NT2/D1 (cell line): Measurements from ENCODE around the gene OR4K17.
"Not testable (repeated sequence)": the region's sequence is repeated elsewhere in the genome, so short reads cannot be mapped to it uniquely, and the experiment has no call there.

Experiments used
- DNase-seq: peaks from one replicate; pipeline ENCODE4 v3.0.0-alpha.2; 2011; ENCODE audit warnings: low read depth, low spot score
- H3K27me3 ChIP-seq: 2 replicates; pipeline ENCODE4 v1.6.0; 2011; ENCODE audit warnings: mild to moderate bottlenecking; ENCODE audit not compliant: insufficient read length, insufficient read depth
- H3K36me3 ChIP-seq: 2 replicates; pipeline ENCODE4 v1.6.1; 2011; ENCODE audit warnings: mild to moderate bottlenecking, low read length, mixed read lengths; ENCODE audit not compliant: insufficient read depth, insufficient read length
- H3K4me1 ChIP-seq: 2 replicates; pipeline ENCODE4 v1.5.1; 2011; ENCODE audit not compliant: insufficient read depth, insufficient read length
- H3K4me3 ChIP-seq: 2 replicates; pipeline ENCODE4 v1.5.1; 2011; ENCODE audit warnings: low read depth; ENCODE audit not compliant: insufficient read length
- H3K9ac ChIP-seq: 2 replicates; pipeline ENCODE4 v1.6.0; 2011; ENCODE audit warnings: low read depth; ENCODE audit not compliant: insufficient read length
- H3K9me3 ChIP-seq: 2 replicates; pipeline ENCODE4 v1.5.1; 2011; ENCODE audit warnings: mild to moderate bottlenecking, low read length; ENCODE audit not compliant: insufficient read depth
- SUZ12 ChIP-seq: IDR thresholded peaks from 2 replicates; pipeline ENCODE4 v1.6.1; 2011; ENCODE audit not compliant: insufficient read length, insufficient read depth; ENCODE audit errors: extremely low read depth
- YY1 ChIP-seq: IDR thresholded peaks from 2 replicates; pipeline ENCODE4 v1.6.1; 2011; ENCODE audit not compliant: insufficient read length, insufficient read depth
- ZNF274 ChIP-seq: IDR thresholded peaks from 2 replicates; pipeline ENCODE4 v1.6.1; 2011; ENCODE audit warnings: mild to moderate bottlenecking, low read depth, low read length

The OR4K17 gene

GRCh38 chr14:20143911-20144310, 33.4 kb downstream of the OR4K17 start:
- Histone ChIP-seq H3K27me3 (no peaks in the 10 kb centered on the region), H3K4me3 (no peak overlapping the region), H3K9me3 (no peaks in the 10 kb centered on the region), H3K4me1 (no peaks in the 10 kb centered on the region), H3K9ac (no peak overlapping the region), H3K36me3 (no peaks in the 10 kb centered on the region)
- TF ChIP-seq SUZ12 (no peak), YY1 (no peak), ZNF274 (no peak)
- peak; percentile 5 for DNase-seq

- no peak for TF ChIP-seq YY1
- TF ChIP-seq SUZ12: no peak
- TF ChIP-seq ZNF274: no peak
- Histone ChIP-seq H3K9me3 (no peaks in the 10 kb centered on the region), H3K4me1 (no peaks in the 10 kb centered on the region), H3K36me3 (no peaks in the 10 kb centered on the region), H3K4me3 (no peak overlapping the region), H3K27me3 (no peaks in the 10 kb centered on the region), H3K9ac (no peak overlapping the region)
- DNase-seq: no peak
Measured at GRCh38 chr14:20144820-20145219, 34.3 kb downstream of the OR4K17 start.

- H3K27me3 ChIP-seq: no peaks in the 10 kb centered on the region
- H3K9ac ChIP-seq: no peak overlapping the region
- no peaks in the 10 kb centered on the region for H3K9me3 ChIP-seq
- no peaks in the 10 kb centered on the region for H3K4me1 ChIP-seq
- no peak for TF ChIP-seq YY1
- no peak for TF ChIP-seq ZNF274
- TF ChIP-seq SUZ12: no peak
- H3K36me3 ChIP-seq: no peaks in the 10 kb centered on the region
- no peak overlapping the region for H3K4me3 ChIP-seq
- no peak for DNase-seq
Measured at GRCh38 chr14:20164462-20164861, 53.9 kb downstream of the OR4K17 start.

GRCh38 chr14:20167091-20167490, 56.6 kb downstream of the OR4K17 start:
- H3K9ac ChIP-seq: no peak overlapping the region
- H3K36me3 ChIP-seq: no peaks in the 10 kb centered on the region
- H3K4me1 ChIP-seq: no peaks in the 10 kb centered on the region
- no peaks in the 10 kb centered on the region for H3K9me3 ChIP-seq
- no peak overlapping the region for H3K4me3 ChIP-seq
- no peak for DNase-seq
- no peaks in the 10 kb centered on the region for H3K27me3 ChIP-seq
- no peak for TF ChIP-seq YY1
- no peak for TF ChIP-seq SUZ12
- no peak for TF ChIP-seq ZNF274

GRCh38 chr14:20169852-20170251, 59.3 kb downstream of the OR4K17 start:
- H3K4me1 ChIP-seq, DNase-seq, H3K9me3 ChIP-seq, H3K36me3 ChIP-seq, H3K27me3 ChIP-seq, H3K9ac ChIP-seq, H3K4me3 ChIP-seq: not testable (repeated sequence)
